ENCODE data around the gene UBE2Z. TPM values are rescaled to one million over a fixed set of nuclear protein-coding genes. Genes with fewer than 3 reads are reported as not detected.

UBE2Z gene
- total RNA-seq, 1 experiment from 2014 or later, result 64.5 TPM

- Histone ChIP-seq H3K4me1 (peaks cover 18% of the 10 kb centered on the region), H3K9me3 (replicated peaks) (no peaks in the 10 kb centered on the region), H3K36me3 (no peaks in the 10 kb centered on the region), H3K27ac (peak overlapping the region; percentile 8; the same call in 1 of the 2 replicates), H3K27me3 (no peaks in the 10 kb centered on the region), H3K4me3 (peak overlapping the region; percentile 23)
- DNase-seq, result peak; percentile 49 to 58
These were observed 53.5 kb downstream of the UBE2Z start for GRCh38 chr17:48961516-48962233.

GRCh38 chr17:48970224-48970623 lies 62.0 kb downstream of the UBE2Z start:
- Histone ChIP-seq H3K4me3 (no peak overlapping the region), H3K4me1 (peaks cover 40% of the 10 kb centered on the region), H3K9me3 (replicated peaks) (no peaks in the 10 kb centered on the region), H3K27me3 (no peaks in the 10 kb centered on the region), H3K36me3 (no peaks in the 10 kb centered on the region), H3K27ac (peak overlapping the region; percentile 23)
- DNase-seq, result peak; percentile 67 to 82

GRCh38 chr17:48970865-48971687 lies 62.9 kb downstream of the UBE2Z start:
- H3K27ac ChIP-seq, result no peak overlapping the region
- H3K4me1 ChIP-seq, result peaks cover 40% of the 10 kb centered on the region
- no peaks in the 10 kb centered on the region for H3K36me3 ChIP-seq
- H3K27me3 ChIP-seq, result no peaks in the 10 kb centered on the region
- no peak for DNase-seq
- H3K9me3 ChIP-seq (replicated peaks), result no peaks in the 10 kb centered on the region
- no peak overlapping the region for H3K4me3 ChIP-seq

GRCh38 chr17:48972749-48973097 lies 64.5 kb downstream of the UBE2Z start:
- Histone ChIP-seq H3K27ac (peak overlapping the region; percentile 63), H3K9me3 (replicated peaks) (no peaks in the 10 kb centered on the region), H3K4me3 (peak overlapping the region; percentile 9; the same call in 1 of the 2 replicates), H3K4me1 (peaks cover 40% of the 10 kb centered on the region), H3K36me3 (no peaks in the 10 kb centered on the region), H3K27me3 (no peaks in the 10 kb centered on the region)
- no peak for DNase-seq

- no peak for DNase-seq
- peaks cover 40% of the 10 kb centered on the region for H3K4me1 ChIP-seq
- no peak overlapping the region for H3K4me3 ChIP-seq
- no peaks in the 10 kb centered on the region for H3K9me3 ChIP-seq (replicated peaks)
- H3K36me3 ChIP-seq, result no peaks in the 10 kb centered on the region
- no peak overlapping the region for H3K27ac ChIP-seq
- H3K27me3 ChIP-seq, result no peaks in the 10 kb centered on the region
These were observed 65.6 kb downstream of the UBE2Z start for GRCh38 chr17:48973806-48974205.

Other genes with a start within 250 kb of the UBE2Z start
- gene PRAC1, start 185.9 kb upstream of the UBE2Z start, total RNA-seq (2014; rRNA removed; shearing (Covaris generic)), result not detected in 2 replicates
- gene PRAC2, start 185.2 kb upstream of the UBE2Z start, total RNA-seq (2014; rRNA removed; shearing (Covaris generic)), result 0.56 and 0.59 TPM in 2 replicates
- 8.3 and 9.2 TPM in 2 replicates for gene HOXB13, start 179.7 kb upstream of the UBE2Z start, total RNA-seq (2014; rRNA removed; shearing (Covaris generic))
- 1.4 and 2.7 TPM in 2 replicates for gene TTLL6, start 91.2 kb upstream of the UBE2Z start, total RNA-seq (2014; rRNA removed; shearing (Covaris generic))
- gene CALCOCO2, start 77.4 kb upstream of the UBE2Z start, total RNA-seq (2014; rRNA removed; shearing (Covaris generic)), result 44.8 and 48.3 TPM in 2 replicates
- 143 and 185 TPM in 2 replicates for gene ATP5MC1, start 15.6 kb upstream of the UBE2Z start, total RNA-seq (2014; rRNA removed; shearing (Covaris generic))
- 135 and 141 TPM in 2 replicates for gene SNF8, start 36.4 kb downstream of the UBE2Z start, total RNA-seq (2014; rRNA removed; shearing (Covaris generic))
- 0.16 and 0.91 TPM in 2 replicates for gene GIP, start 60.2 kb downstream of the UBE2Z start, total RNA-seq (2014; rRNA removed; shearing (Covaris generic))
- 114 TPM in 2 replicates for gene IGF2BP1, start 89.0 kb downstream of the UBE2Z start, total RNA-seq (2014; rRNA removed; shearing (Covaris generic))
- gene B4GALNT2, start 224.4 kb downstream of the UBE2Z start, total RNA-seq (2014; rRNA removed; shearing (Covaris generic)), result not detected in 2 replicates